DND-41 (cell line): ENCODE data around the gene DSCAM.

Source experiments
- ATAC-seq: fragments of 200-7000 bp; cut with Tn5 transposase; 3 replicates; pipeline ENCODE4 v1.9.1; 2021; ENCODE audit warnings: low read depth; ENCODE audit not compliant: insufficient read depth
- DNase-seq: peaks from one replicate; pipeline ENCODE4 v3.0.0-alpha.2; 2020
- H2AFZ ChIP-seq: 2 replicates; pipeline ENCODE4 v1.6.0; 2012; ENCODE audit warnings: low read depth, low read length
- H3K27ac ChIP-seq: 2 replicates; pipeline ENCODE4 v1.5.1; 2012; ENCODE audit warnings: low read length, inconsistent platforms
- H3K27me3 ChIP-seq: fragments of 200-600 bp; sonication (generic); 2 replicates; pipeline ENCODE4 v1.6.0; 2012; ENCODE audit warnings: low read length, mild to moderate bottlenecking, inconsistent platforms; ENCODE audit not compliant: insufficient read depth, poor library complexity
- H3K36me3 ChIP-seq: 2 replicates; pipeline ENCODE4 v1.5.1; 2012; ENCODE audit warnings: low read length, inconsistent platforms; ENCODE audit not compliant: insufficient read depth
- H3K4me1 ChIP-seq: 2 replicates; pipeline ENCODE4 v1.5.1; 2012; ENCODE audit warnings: mild to moderate bottlenecking, low read length; ENCODE audit not compliant: insufficient read depth
- H3K4me2 ChIP-seq: 2 replicates; pipeline ENCODE4 v1.6.0; 2012; ENCODE audit warnings: mild to moderate bottlenecking, moderate library complexity, low read length, inconsistent platforms; ENCODE audit not compliant: insufficient read depth
- H3K4me3 ChIP-seq, 2 experiments: fragments of 200-600 bp in 1 of 2; shearing (Covaris generic) in 1 of 2; 2 replicates each; pipeline ENCODE4 v1.5.1; 2012 to 2016; ENCODE audit warnings: inconsistent platforms in 2 of 2, low read length in 2 of 2, mild to moderate bottlenecking in 2 of 2, low read depth in 1 of 2, moderate library complexity in 1 of 2
- H3K79me2 ChIP-seq: 2 replicates; pipeline ENCODE4 v1.6.0; 2012; ENCODE audit warnings: low read length, inconsistent platforms; ENCODE audit not compliant: insufficient read depth
- H3K9ac ChIP-seq: 2 replicates; pipeline ENCODE4 v1.6.0; 2012; ENCODE audit warnings: low read depth, mild to moderate bottlenecking, inconsistent platforms, low read length, moderate library complexity
- H3K9me3 ChIP-seq: 2 replicates; pipeline ENCODE4 v1.5.1; 2012; ENCODE audit warnings: low read length, moderate library complexity, mild to moderate bottlenecking, inconsistent platforms; ENCODE audit not compliant: insufficient read depth, severe bottlenecking
- H4K20me1 ChIP-seq: 2 replicates; pipeline ENCODE4 v1.6.0; 2012; ENCODE audit warnings: low read length; ENCODE audit not compliant: insufficient read depth
- EZH2 ChIP-seq: IDR thresholded peaks from 3 replicates; pipeline ENCODE4 v1.6.1; 2012; ENCODE audit warnings: borderline replicate concordance, low read depth, mild to moderate bottlenecking, moderate library complexity, low read length, inconsistent platforms; ENCODE audit not compliant: severe bottlenecking
- TF ChIP-seq, protein P1 (sequence below): IDR thresholded peaks from 2 replicates; pipeline ENCODE4 v1.5.1; 2012; ENCODE audit warnings: borderline replicate concordance, low read length, moderate library complexity, mild to moderate bottlenecking; ENCODE audit not compliant: poor library complexity, severe bottlenecking; ENCODE audit errors: extremely low read depth

Gene DSCAM

DNA sequence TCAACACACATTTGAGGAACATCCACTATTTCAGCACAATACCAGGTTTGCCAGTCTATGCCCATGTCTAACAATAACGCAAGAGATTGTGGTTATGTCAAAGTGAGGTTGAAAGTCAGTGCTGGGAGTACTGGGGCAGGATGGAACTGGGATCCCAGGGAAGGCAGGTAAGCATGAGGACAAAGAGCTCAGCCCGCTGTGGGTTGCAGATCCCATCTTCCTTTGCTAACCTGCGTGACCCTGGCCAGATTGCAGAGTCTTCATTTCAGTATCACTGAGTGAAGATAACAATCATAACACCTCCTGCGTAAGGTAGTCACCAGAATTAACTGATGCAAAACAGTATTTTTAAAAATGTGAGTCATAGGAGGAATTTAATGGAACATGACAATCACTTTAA lies 729.7 kb downstream of the DSCAM start:
- H3K27ac ChIP-seq = no peak overlapping the region
- no peaks in the 10 kb centered on the region for H4K20me1 ChIP-seq
- ATAC-seq (no peak), DNase-seq (no peak)
- no peak overlapping the region for H3K9ac ChIP-seq
- no peaks in the 10 kb centered on the region for H3K9me3 ChIP-seq
- H2AFZ ChIP-seq = no peak overlapping the region
- no peak for TF ChIP-seq EZH2
- TF ChIP-seq, protein P1, sequence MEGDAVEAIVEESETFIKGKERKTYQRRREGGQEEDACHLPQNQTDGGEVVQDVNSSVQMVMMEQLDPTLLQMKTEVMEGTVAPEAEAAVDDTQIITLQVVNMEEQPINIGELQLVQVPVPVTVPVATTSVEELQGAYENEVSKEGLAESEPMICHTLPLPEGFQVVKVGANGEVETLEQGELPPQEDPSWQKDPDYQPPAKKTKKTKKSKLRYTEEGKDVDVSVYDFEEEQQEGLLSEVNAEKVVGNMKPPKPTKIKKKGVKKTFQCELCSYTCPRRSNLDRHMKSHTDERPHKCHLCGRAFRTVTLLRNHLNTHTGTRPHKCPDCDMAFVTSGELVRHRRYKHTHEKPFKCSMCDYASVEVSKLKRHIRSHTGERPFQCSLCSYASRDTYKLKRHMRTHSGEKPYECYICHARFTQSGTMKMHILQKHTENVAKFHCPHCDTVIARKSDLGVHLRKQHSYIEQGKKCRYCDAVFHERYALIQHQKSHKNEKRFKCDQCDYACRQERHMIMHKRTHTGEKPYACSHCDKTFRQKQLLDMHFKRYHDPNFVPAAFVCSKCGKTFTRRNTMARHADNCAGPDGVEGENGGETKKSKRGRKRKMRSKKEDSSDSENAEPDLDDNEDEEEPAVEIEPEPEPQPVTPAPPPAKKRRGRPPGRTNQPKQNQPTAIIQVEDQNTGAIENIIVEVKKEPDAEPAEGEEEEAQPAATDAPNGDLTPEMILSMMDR = no peak
- H3K27me3 ChIP-seq = peaks cover 8% of the 10 kb centered on the region
- no peaks in the 10 kb centered on the region for H3K36me3 ChIP-seq
- no peaks in the 10 kb centered on the region for H3K4me1 ChIP-seq
- no peak overlapping the region for H3K4me2 ChIP-seq
- H3K4me3 ChIP-seq = no peak overlapping the region
- H3K79me2 ChIP-seq = no peaks in the 10 kb centered on the region

DNA sequence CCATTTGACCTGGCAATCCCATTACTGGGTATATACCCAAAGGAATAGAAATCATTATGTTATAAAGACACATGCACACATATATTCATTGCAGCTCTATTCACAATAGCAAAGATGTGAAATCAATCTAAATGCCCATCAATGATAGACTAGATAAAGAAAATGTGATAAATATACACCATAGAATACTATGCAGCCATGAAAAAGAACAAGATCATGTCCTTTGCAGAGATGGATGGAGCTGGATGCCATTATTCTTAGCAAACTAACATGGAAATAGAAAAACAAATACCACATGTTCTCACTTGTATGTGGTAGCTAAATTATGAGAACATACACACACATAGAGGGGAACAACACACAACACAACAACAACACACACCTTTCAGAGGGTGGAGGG lies 731.2 kb downstream of the DSCAM start:
- H4K20me1 ChIP-seq = no peaks in the 10 kb centered on the region
- no peak overlapping the region for H3K9ac ChIP-seq
- peaks cover 4% of the 10 kb centered on the region for H3K27me3 ChIP-seq
- no peak overlapping the region for H3K4me2 ChIP-seq
- no peak overlapping the region for H3K4me3 ChIP-seq
- ATAC-seq (no peak), DNase-seq (no peak)
- H3K27ac ChIP-seq = no peak overlapping the region
- no peaks in the 10 kb centered on the region for H3K79me2 ChIP-seq
- no peaks in the 10 kb centered on the region for H3K9me3 ChIP-seq
- no peaks in the 10 kb centered on the region for H3K4me1 ChIP-seq
- H3K36me3 ChIP-seq = no peaks in the 10 kb centered on the region
- TF ChIP-seq, protein P1 = no peak
- no peak for TF ChIP-seq EZH2
- no peak overlapping the region for H2AFZ ChIP-seq

DNA sequence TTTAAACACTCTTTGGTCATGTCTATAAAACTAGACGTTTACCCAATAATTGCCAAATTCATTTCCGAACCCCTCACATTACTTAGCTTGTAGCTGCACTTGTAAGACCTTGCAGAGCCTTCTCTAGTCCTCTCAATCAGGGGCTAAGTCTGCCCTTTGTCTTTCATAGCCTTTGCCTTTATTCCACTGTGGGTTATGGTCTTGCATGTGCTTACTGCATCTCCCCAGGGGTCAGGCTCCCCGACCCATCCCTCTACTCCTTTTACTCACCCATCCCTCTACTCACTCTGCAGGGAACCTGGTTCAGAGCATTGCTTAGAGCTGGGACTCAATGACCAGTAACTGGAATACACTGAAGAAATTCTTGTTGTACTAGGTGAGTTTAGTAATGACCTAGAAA lies 744.3 kb downstream of the DSCAM start:
- Histone ChIP-seq H3K27ac (no peak overlapping the region), H3K9ac (no peak overlapping the region), H3K27me3 (peaks cover 2% of the 10 kb centered on the region), H3K79me2 (no peaks in the 10 kb centered on the region), H3K4me3 (no peak overlapping the region), H4K20me1 (no peaks in the 10 kb centered on the region), H3K36me3 (no peaks in the 10 kb centered on the region), H2AFZ (no peak overlapping the region), H3K9me3 (no peaks in the 10 kb centered on the region), H3K4me1 (no peaks in the 10 kb centered on the region), H3K4me2 (no peak overlapping the region)
- ATAC-seq (no peak), DNase-seq (no peak)
- TF ChIP-seq EZH2 = no peak
- TF ChIP-seq, protein P1 = no peak

DNA sequence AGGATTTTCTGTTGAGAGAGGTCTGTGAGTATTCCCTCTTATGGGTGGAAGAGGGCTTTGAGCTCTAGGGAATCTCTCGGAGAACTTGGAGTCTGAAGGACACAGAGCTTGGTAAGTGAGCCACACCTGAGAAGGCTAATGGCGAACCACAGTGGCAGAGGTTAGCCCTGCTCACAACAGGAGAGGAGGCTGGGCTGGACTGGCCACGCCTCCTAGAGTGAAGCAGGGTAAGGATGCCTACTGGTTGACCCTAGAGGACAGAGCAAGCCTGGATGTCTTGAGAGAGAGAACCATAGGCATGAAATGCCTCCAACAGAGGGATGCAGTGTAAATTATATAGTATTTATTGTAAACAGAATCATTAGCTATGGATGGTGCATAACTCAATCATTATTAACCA lies 747.1 kb downstream of the DSCAM start:
- H3K79me2 ChIP-seq = no peaks in the 10 kb centered on the region
- no peak overlapping the region for H3K9ac ChIP-seq
- no peak overlapping the region for H3K4me3 ChIP-seq
- H3K27me3 ChIP-seq = peaks cover 2% of the 10 kb centered on the region
- no peak overlapping the region for H3K27ac ChIP-seq
- H3K36me3 ChIP-seq = no peaks in the 10 kb centered on the region
- no peak for DNase-seq
- no peaks in the 10 kb centered on the region for H3K4me1 ChIP-seq
- no peaks in the 10 kb centered on the region for H3K9me3 ChIP-seq
- H2AFZ ChIP-seq = no peak overlapping the region
- H4K20me1 ChIP-seq = no peaks in the 10 kb centered on the region
- TF ChIP-seq, protein P1 = no peak
- TF ChIP-seq EZH2 = no peak
- no peak overlapping the region for H3K4me2 ChIP-seq
- no peak for ATAC-seq
